SU-DHL-6 (cell line): ENCODE measurements around the gene PC.
"Not testable (repeated sequence)": the region's sequence is repeated elsewhere in the genome, so short reads cannot be mapped to it uniquely, and the experiment has no call there.

Source experiments
- H2AFZ ChIP-seq: fragments of 200-600 bp; sonication (generic); 2 replicates; pipeline ENCODE4 v1.6.1; 2014; ENCODE audit warnings: low read depth, mild to moderate bottlenecking, moderate library complexity, mixed read lengths, antibody characterized with exemption, low read length; ENCODE audit not compliant: severe bottlenecking
- H3F3A ChIP-seq: fragments of 200-600 bp; shearing (Covaris generic); 2 replicates; pipeline ENCODE4 v1.6.0; 2016; ENCODE audit warnings: antibody characterized with exemption, mild to moderate bottlenecking; ENCODE audit not compliant: insufficient read depth
- H3K27ac ChIP-seq: fragments of 200-600 bp; sonication (generic); 2 replicates; pipeline ENCODE4 v1.5.1; 2016; ENCODE audit warnings: low read depth, mild to moderate bottlenecking, low read length, moderate library complexity, mixed read lengths
- H3K27me3 ChIP-seq: fragments of 200-600 bp; sonication (generic), shearing (Covaris generic); 2 replicates; pipeline ENCODE4 v1.6.0; 2014; ENCODE audit warnings: mild to moderate bottlenecking, low read length
- H3K36me3 ChIP-seq: fragments of 200-600 bp; sonication (generic); 2 replicates; pipeline ENCODE4 v1.6.1; 2014; ENCODE audit warnings: mild to moderate bottlenecking, low read length, mixed read lengths
- H3K4me2 ChIP-seq: fragments of 300-600, 200-600 bp; shearing (Covaris generic), sonication (generic); 2 replicates; pipeline ENCODE4 v1.6.0; 2014; ENCODE audit warnings: low read length, low read depth, mild to moderate bottlenecking; ENCODE audit not compliant: poor library complexity, severe bottlenecking
- H3K4me3 ChIP-seq: fragments of 200-600 bp; sonication (generic); 2 replicates; pipeline ENCODE4 v1.5.1; 2014; ENCODE audit warnings: antibody characterized with exemption, low read length, mild to moderate bottlenecking, mixed read lengths; ENCODE audit not compliant: insufficient read depth, poor library complexity, severe bottlenecking
- H3K79me2 ChIP-seq: fragments of 200-600 bp; sonication (generic); 2 replicates; pipeline ENCODE4 v1.6.1; 2014; ENCODE audit warnings: mild to moderate bottlenecking, low read length, moderate library complexity; ENCODE audit not compliant: insufficient read depth
- H3K9ac ChIP-seq: fragments of 200-600 bp; sonication (generic); 2 replicates; pipeline ENCODE4 v1.7.0; 2014; ENCODE audit warnings: mild to moderate bottlenecking, low read length
- H3K9me2 ChIP-seq: fragments of 200-600 bp; sonication (generic); replicated peaks from 2 replicates; pipeline ENCODE4 v1.6.1; 2014; ENCODE audit warnings: low read length; ENCODE audit not compliant: insufficient read depth
- H3K9me3 ChIP-seq: fragments of 200-600 bp; sonication (generic); 2 replicates; pipeline ENCODE4 v1.6.1; 2014; ENCODE audit warnings: low read length, mixed read lengths; ENCODE audit not compliant: insufficient read depth
- H4K20me1 ChIP-seq: fragments of 200-600 bp; sonication (generic); 2 replicates; pipeline ENCODE4 v1.6.1; 2014; ENCODE audit warnings: low read depth, mild to moderate bottlenecking, antibody characterized with exemption, low read length, moderate library complexity, mixed read lengths
- CTCF ChIP-seq: fragments of 200-600 bp; sonication (generic); IDR thresholded peaks from one replicate; pipeline ENCODE4 v1.5.1; 2017; ENCODE audit warnings: antibody characterized with exemption, mild to moderate bottlenecking, low read length, moderate library complexity; ENCODE audit not compliant: insufficient read depth, poor library complexity, severe bottlenecking
- EZH2phosphoT487 ChIP-seq: fragments of 200-600 bp; sonication (generic), shearing (Covaris generic); conservative IDR thresholded peaks from 2 replicates; pipeline ENCODE4 v1.6.1; 2018; ENCODE audit warnings: mild to moderate bottlenecking, antibody characterized with exemption, low read length, moderate library complexity, mixed read lengths

Gene PC

DNA sequence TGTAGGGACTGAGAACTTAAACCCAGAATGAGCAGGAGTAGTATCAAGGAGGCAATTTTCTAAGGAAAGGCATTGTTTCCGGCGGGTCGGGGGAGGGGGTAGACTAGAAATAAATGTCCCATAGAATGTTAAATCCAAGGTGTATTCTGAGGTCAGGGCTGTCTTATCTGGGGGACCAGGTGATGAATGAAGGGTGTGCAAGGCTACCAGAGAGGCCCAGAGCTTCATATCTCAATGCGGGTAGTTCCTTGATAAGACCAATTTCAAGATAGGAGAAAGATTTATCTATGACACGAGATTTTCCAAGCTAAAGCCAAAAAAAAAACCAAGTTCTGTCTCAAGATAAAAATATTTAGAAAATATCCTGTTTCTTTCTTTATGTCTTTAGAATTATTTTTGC is 123.2 kb downstream of the PC start:
- Histone ChIP-seq H2AFZ (no peak overlapping the region), H3K36me3 (peaks cover 12% of the 10 kb centered on the region; the same call in 1 of the 2 replicates), H3K9me3 (no peaks in the 10 kb centered on the region), H3K9me2 (no peaks in the 10 kb centered on the region), H3K79me2 (peaks cover 8% of the 10 kb centered on the region; the same call in 1 of the 2 replicates), H3K27me3 (no peaks in the 10 kb centered on the region), H3K9ac (no peak overlapping the region), H3F3A (peaks cover 26% of the 10 kb centered on the region), H3K4me2 (no peak overlapping the region), H3K27ac (no peak overlapping the region), H3K4me3 (no peak overlapping the region), H4K20me1 (no peaks in the 10 kb centered on the region)
- TF ChIP-seq EZH2phosphoT487 = no peak
- TF ChIP-seq CTCF = no peak

DNA sequence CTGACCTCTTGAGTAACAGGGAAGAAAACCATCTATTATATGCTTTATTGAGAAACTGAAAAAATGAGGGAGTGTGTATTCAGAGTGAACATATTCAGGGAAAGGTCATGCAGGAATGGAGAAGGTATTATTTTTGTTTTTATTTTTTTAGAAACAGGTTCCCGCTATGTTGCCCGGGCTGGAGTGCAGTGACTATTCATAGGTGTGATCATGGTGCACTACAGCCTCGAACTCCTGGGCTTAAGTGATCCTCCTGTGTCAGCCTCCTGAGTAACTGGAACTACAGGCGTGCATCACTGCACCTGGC is 123.7 kb downstream of the PC start:
- H3K4me2 ChIP-seq = no peak overlapping the region

DNA sequence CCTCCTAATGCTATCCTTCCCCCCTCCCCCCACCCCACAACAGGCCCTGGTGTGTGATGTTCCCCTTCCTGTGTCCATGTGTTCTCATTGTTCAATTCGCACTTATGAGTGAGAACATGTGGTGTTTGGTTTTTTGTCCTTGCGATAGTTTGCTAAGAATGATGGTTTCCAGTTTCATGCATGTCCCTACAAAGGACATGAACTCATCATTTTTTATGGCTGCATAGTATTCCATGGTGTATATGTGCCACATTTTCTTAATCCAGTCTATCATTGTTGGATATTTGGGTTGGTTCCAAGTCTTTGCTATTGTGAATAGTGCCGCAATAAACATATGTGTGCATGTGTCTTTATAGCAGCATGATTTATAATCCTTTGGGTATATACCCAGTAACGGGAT is 133.6 kb downstream of the PC start:
- H3F3A ChIP-seq, H3K9ac ChIP-seq, H3K4me3 ChIP-seq, H4K20me1 ChIP-seq, H3K79me2 ChIP-seq, H3K27ac ChIP-seq, H3K4me2 ChIP-seq, H3K9me3 ChIP-seq, H3K9me2 ChIP-seq, H3K27me3 ChIP-seq, H3K36me3 ChIP-seq, H2AFZ ChIP-seq: not testable (repeated sequence)

More for the DNA sequence above, 123.7 kb downstream of the PC start:
- H2AFZ ChIP-seq = no peak overlapping the region
- no peaks in the 10 kb centered on the region for H3K27me3 ChIP-seq
- H3F3A ChIP-seq = peaks cover 28% of the 10 kb centered on the region
- H3K79me2 ChIP-seq = peaks cover 4% of the 10 kb centered on the region; the same call in 1 of the 2 replicates
- H4K20me1 ChIP-seq = no peaks in the 10 kb centered on the region
- H3K9me2 ChIP-seq = no peaks in the 10 kb centered on the region
- H3K9me3 ChIP-seq = no peaks in the 10 kb centered on the region
- H3K27ac ChIP-seq = no peak overlapping the region
- H3K36me3 ChIP-seq = peaks cover 14% of the 10 kb centered on the region; the same call in 1 of the 2 replicates
- H3K4me3 ChIP-seq = no peak overlapping the region
- no peak for TF ChIP-seq CTCF
- TF ChIP-seq EZH2phosphoT487 = no peak
- H3K9ac ChIP-seq = no peak overlapping the region

- no peak overlapping the region for H3K4me3 ChIP-seq
- H3K9me3 ChIP-seq = no peaks in the 10 kb centered on the region
- no peaks in the 10 kb centered on the region for H3F3A ChIP-seq
- peaks cover 2% of the 10 kb centered on the region; the same call in 1 of the 2 replicates for H3K36me3 ChIP-seq
- H4K20me1 ChIP-seq = no peaks in the 10 kb centered on the region
- no peak overlapping the region for H3K4me2 ChIP-seq
- H3K9ac ChIP-seq = no peak overlapping the region
- no peak for TF ChIP-seq CTCF
- TF ChIP-seq EZH2phosphoT487 = no peak
- no peaks in the 10 kb centered on the region for H3K27me3 ChIP-seq
- no peaks in the 10 kb centered on the region for H3K79me2 ChIP-seq
- no peak overlapping the region for H2AFZ ChIP-seq
- no peaks in the 10 kb centered on the region for H3K9me2 ChIP-seq
- no peak overlapping the region for H3K27ac ChIP-seq
These were observed 134.5 kb downstream of the PC start for GRCh38 chr11:66823700-66824099.
